ENCODE data around the gene MEIS2.

GRCh38 chr15:37009288-37009687 is 91.1 kb downstream of the MEIS2 start:
- no peak for TF ChIP-seq CTCF (IDR thresholded peaks at IDR 0.05)
- no peak for TF ChIP-seq POLR2A (IDR thresholded peaks at IDR 0.05)

Measured in adrenal gland (tissue), 5 donors.